ENCODE measurements around the gene CYB561.
A peak's percentile ranks its signal among the peaks of the same experiment; 100 is the strongest.

CYB561 gene

DNA sequence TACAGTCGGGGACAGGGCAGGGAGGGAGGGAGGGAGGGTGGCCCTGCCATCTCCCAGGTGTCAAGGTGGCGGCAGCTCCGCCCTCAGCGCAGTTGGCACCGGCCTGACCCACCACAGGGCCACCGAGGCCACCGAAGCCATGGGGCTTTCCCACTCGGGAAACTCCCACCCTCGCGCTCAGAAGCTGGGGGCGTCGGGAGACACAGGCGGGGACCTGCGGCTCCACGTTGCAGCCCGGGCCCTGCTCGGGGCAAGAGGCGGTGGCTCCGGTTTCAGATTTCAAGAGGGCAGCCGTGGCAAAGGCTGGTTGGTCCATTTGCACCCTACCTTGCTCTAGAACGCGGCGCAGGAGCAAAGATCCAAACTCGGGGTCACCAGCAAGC lies 544 bp downstream of the CYB561 start:
- Histone ChIP-seq H3K9me3 (replicated peaks; ENCODE audit: low read length) (no peaks in the 10 kb centered on the region), H3K9ac (ENCODE audit: low read depth, low read length) (peak overlapping the region; percentile 56), H3K27me3 (ENCODE audit: control insufficient read depth, insufficient read depth, low read length) (peaks cover 5% of the 10 kb centered on the region), H3K4me1 (ENCODE audit: control insufficient read depth, insufficient read depth, low read length) (peaks cover 22% of the 10 kb centered on the region), H3K4me2 (ENCODE audit: low read length) (peak overlapping the region; percentile 97), H3K4me3 (ENCODE audit: low read length) (peak overlapping the region; percentile 72), H3K36me3 (ENCODE audit: insufficient read depth, low read length) (no peaks in the 10 kb centered on the region)

GRCh38 chr17:63445065-63445464 lies 1.0 kb downstream of the CYB561 start:
- peaks cover 2% of the 10 kb centered on the region for H3K27me3 ChIP-seq (ENCODE audit: control insufficient read depth, insufficient read depth, low read length)
- no peaks in the 10 kb centered on the region for H3K36me3 ChIP-seq (ENCODE audit: insufficient read depth, low read length)
- peaks cover 19% of the 10 kb centered on the region for H3K4me1 ChIP-seq (ENCODE audit: control insufficient read depth, insufficient read depth, low read length)
- H3K4me2 ChIP-seq (ENCODE audit: low read length) = peak overlapping the region; percentile 97
- no peak overlapping the region for H3K9ac ChIP-seq (ENCODE audit: low read depth, low read length)
- H3K4me3 ChIP-seq (ENCODE audit: low read length) = peak overlapping the region; percentile 72
- H3K9me3 ChIP-seq (replicated peaks; ENCODE audit: low read length) = no peaks in the 10 kb centered on the region

DNA sequence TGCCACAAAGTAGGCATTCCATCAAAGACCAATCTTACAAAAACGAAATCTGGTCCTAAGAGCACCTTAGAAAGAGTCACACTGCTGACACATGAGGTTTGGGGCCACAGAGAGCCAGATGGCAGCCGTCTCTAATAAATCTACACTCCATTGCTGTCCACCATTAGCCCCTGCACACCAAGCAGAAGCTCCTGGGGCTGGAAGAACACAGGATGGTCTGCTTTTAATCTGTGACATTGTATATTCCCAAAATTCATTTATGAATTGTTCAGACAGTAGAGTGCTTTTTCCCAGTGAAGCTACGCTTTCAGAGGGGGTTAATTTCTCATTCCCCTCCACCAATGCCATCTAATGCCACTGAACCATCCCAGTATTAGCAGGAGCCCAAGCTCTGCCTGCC lies 1.6 kb downstream of the CYB561 start:
- Histone ChIP-seq H3K9me3 (replicated peaks; ENCODE audit: low read length) (no peaks in the 10 kb centered on the region), H3K4me2 (ENCODE audit: low read length) (no peak overlapping the region), H3K9ac (ENCODE audit: low read depth, low read length) (no peak overlapping the region), H3K27me3 (ENCODE audit: control insufficient read depth, insufficient read depth, low read length) (no peaks in the 10 kb centered on the region), H3K4me3 (ENCODE audit: low read length) (no peak overlapping the region), H3K4me1 (ENCODE audit: control insufficient read depth, insufficient read depth, low read length) (peaks cover 25% of the 10 kb centered on the region), H3K36me3 (ENCODE audit: insufficient read depth, low read length) (no peaks in the 10 kb centered on the region)

DNA sequence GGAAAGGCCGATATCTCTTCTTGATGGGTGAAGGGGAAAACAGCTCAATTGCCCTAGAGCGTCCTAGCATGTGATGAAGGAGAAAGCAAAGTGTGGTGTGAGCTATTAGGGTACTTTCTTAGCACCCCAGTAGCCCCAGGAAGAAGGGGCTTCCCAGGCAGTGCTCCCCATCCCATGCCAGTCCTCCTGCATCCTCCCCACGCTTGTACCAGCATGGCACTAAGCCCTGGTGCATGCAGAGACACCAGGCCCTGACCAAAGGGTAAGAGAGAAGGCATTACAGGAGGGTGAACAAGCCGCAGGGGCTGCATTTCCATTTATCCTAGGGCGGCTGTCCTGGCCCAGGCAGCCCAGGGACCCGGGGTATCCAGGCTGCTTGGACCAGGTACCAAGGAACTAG lies 3.1 kb downstream of the CYB561 start:
- H3K36me3 ChIP-seq (ENCODE audit: insufficient read depth, low read length) = no peaks in the 10 kb centered on the region
- no peak overlapping the region for H3K9ac ChIP-seq (ENCODE audit: low read depth, low read length)
- peaks cover 25% of the 10 kb centered on the region for H3K4me1 ChIP-seq (ENCODE audit: control insufficient read depth, insufficient read depth, low read length)
- H3K9me3 ChIP-seq (replicated peaks; ENCODE audit: low read length) = no peaks in the 10 kb centered on the region
- H3K4me2 ChIP-seq (ENCODE audit: low read length) = no peak overlapping the region
- no peaks in the 10 kb centered on the region for H3K27me3 ChIP-seq (ENCODE audit: control insufficient read depth, insufficient read depth, low read length)
- no peak overlapping the region for H3K4me3 ChIP-seq (ENCODE audit: low read length)

- Histone ChIP-seq H3K4me1 (ENCODE audit: control insufficient read depth, insufficient read depth, low read length) (peaks cover 28% of the 10 kb centered on the region), H3K4me3 (ENCODE audit: low read length) (no peak overlapping the region), H3K9me3 (replicated peaks; ENCODE audit: low read length) (no peaks in the 10 kb centered on the region), H3K27me3 (ENCODE audit: control insufficient read depth, insufficient read depth, low read length) (no peaks in the 10 kb centered on the region), H3K4me2 (ENCODE audit: low read length) (no peak overlapping the region), H3K36me3 (ENCODE audit: insufficient read depth, low read length) (no peaks in the 10 kb centered on the region), H3K9ac (ENCODE audit: low read depth, low read length) (no peak overlapping the region)
Measured at GRCh38 chr17:63442549-63443035, 3.5 kb downstream of the CYB561 start.

- H3K4me2 ChIP-seq (ENCODE audit: low read length) = no peak overlapping the region
- H3K4me1 ChIP-seq (ENCODE audit: control insufficient read depth, insufficient read depth, low read length) = peaks cover 28% of the 10 kb centered on the region
- H3K36me3 ChIP-seq (ENCODE audit: insufficient read depth, low read length) = no peaks in the 10 kb centered on the region
- no peaks in the 10 kb centered on the region for H3K27me3 ChIP-seq (ENCODE audit: control insufficient read depth, insufficient read depth, low read length)
- H3K9me3 ChIP-seq (replicated peaks; ENCODE audit: low read length) = no peaks in the 10 kb centered on the region
- H3K4me3 ChIP-seq (ENCODE audit: low read length) = no peak overlapping the region
- H3K9ac ChIP-seq (ENCODE audit: low read depth, low read length) = no peak overlapping the region
Measured at GRCh38 chr17:63442074-63442473, 4.0 kb downstream of the CYB561 start.

DNA sequence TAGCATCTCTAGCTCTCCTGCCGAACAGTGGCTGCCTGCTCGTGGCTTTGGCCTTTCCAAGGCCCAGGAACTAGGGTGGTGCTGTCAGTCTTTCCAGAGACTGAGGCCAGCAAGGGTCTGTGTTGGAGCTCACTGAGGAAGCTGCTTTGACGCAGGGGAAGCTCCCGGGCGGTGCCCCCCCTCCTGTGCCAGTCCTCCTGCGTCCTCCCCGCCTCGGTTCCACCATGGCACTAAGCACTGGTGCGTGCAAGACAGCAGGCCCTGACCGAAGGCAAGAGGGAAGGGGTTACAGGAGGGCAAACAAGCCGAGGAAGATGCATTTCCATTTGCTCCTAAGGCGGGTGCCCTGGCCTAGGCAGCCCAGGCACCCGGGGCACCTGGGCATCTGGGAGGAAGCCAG lies 4.5 kb downstream of the CYB561 start:
- Histone ChIP-seq H3K4me1 (ENCODE audit: control insufficient read depth, insufficient read depth, low read length) (peaks cover 25% of the 10 kb centered on the region), H3K36me3 (ENCODE audit: insufficient read depth, low read length) (no peaks in the 10 kb centered on the region), H3K9me3 (replicated peaks; ENCODE audit: low read length) (no peaks in the 10 kb centered on the region), H3K27me3 (ENCODE audit: control insufficient read depth, insufficient read depth, low read length) (no peaks in the 10 kb centered on the region), H3K9ac (ENCODE audit: low read depth, low read length) (no peak overlapping the region), H3K4me3 (ENCODE audit: low read length) (no peak overlapping the region), H3K4me2 (ENCODE audit: low read length) (no peak overlapping the region)

DNA sequence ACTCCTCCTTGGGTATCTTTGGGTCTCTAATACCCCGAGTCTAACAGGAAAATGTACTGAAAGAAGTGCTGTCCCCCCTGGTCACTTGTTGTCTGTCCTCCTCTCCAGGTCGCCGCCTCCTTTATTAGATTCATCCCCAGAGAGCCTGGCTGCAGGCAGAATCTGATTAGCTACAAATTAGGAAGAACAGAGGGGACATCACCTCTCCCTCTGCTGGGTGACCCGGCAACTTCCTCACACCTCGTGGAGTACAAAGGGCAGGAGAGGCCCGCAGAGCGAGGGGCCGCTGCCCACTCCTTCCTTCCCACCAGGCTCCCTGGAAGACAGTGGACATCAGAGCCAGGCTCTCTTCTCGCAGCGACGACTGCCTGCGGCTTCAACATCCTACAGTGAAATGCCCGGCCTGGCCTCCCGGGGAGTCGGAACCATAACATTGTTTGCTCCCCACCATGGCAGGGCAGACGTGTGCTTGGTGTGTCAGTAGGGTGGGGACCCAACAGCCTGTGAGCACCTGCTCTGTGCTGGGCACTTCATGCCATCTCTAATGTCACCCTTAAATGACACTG lies 5.3 kb downstream of the CYB561 start:
- peaks cover 22% of the 10 kb centered on the region for H3K4me1 ChIP-seq (ENCODE audit: control insufficient read depth, insufficient read depth, low read length)

DNA sequence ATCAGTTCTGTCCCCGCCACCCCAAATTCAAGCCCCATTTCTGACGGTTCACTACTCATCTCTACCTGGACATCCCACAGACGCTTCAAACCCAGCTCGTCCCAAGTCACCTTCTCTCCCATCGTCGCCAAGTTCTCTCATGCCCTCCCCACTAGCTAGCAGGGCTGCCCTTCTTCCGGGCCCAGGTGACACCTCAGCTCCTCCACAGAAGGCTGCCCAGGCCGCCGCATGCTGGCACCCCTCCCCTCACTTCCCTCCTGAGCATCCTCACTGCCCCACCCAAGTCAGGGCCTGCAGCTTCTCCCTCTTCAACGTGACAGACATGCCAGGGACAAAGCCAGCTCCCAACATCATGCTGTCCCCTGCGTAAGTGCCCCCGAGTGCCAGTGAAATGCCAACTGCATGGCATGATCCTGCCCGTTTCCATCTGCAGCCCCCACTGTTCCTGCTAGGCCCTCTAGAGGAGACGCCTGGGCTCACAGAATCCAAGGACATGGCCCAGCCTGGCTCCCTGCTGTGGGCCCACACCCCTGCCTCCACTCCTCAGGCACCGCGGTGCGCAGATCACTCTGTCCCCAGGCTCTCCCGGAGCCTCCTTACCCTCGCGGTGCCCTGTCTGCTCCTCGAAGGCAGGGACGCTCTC lies 5.9 kb downstream of the CYB561 start:
- peaks cover 23% of the 10 kb centered on the region for H3K4me1 ChIP-seq (ENCODE audit: control insufficient read depth, insufficient read depth, low read length)
- H3K4me3 ChIP-seq (ENCODE audit: low read length) = no peak overlapping the region
- H3K9me3 ChIP-seq (replicated peaks; ENCODE audit: low read length) = no peaks in the 10 kb centered on the region
- H3K27me3 ChIP-seq (ENCODE audit: control insufficient read depth, insufficient read depth, low read length) = no peaks in the 10 kb centered on the region
- H3K36me3 ChIP-seq (ENCODE audit: insufficient read depth, low read length) = no peaks in the 10 kb centered on the region
- H3K9ac ChIP-seq (ENCODE audit: low read depth, low read length) = no peak overlapping the region
- peak overlapping the region; percentile 58 for H3K4me2 ChIP-seq (ENCODE audit: low read length)

More for the DNA sequence above, 5.3 kb downstream of the CYB561 start:
- no peak overlapping the region for H3K4me3 ChIP-seq (ENCODE audit: low read length)
- H3K9ac ChIP-seq (ENCODE audit: low read depth, low read length) = no peak overlapping the region
- H3K27me3 ChIP-seq (ENCODE audit: control insufficient read depth, insufficient read depth, low read length) = no peaks in the 10 kb centered on the region
- H3K36me3 ChIP-seq (ENCODE audit: insufficient read depth, low read length) = no peaks in the 10 kb centered on the region
- no peaks in the 10 kb centered on the region for H3K9me3 ChIP-seq (replicated peaks; ENCODE audit: low read length)
- H3K4me2 ChIP-seq (ENCODE audit: low read length) = no peak overlapping the region

GRCh38 chr17:63439687-63440086 lies 6.4 kb downstream of the CYB561 start:
- H3K9ac ChIP-seq (ENCODE audit: low read depth, low read length) = no peak overlapping the region
- H3K36me3 ChIP-seq (ENCODE audit: insufficient read depth, low read length) = no peaks in the 10 kb centered on the region
- no peaks in the 10 kb centered on the region for H3K9me3 ChIP-seq (replicated peaks; ENCODE audit: low read length)
- peak overlapping the region; percentile 58 for H3K4me2 ChIP-seq (ENCODE audit: low read length)
- peaks cover 28% of the 10 kb centered on the region for H3K4me1 ChIP-seq (ENCODE audit: control insufficient read depth, insufficient read depth, low read length)
- no peak overlapping the region for H3K4me3 ChIP-seq (ENCODE audit: low read length)
- H3K27me3 ChIP-seq (ENCODE audit: control insufficient read depth, insufficient read depth, low read length) = no peaks in the 10 kb centered on the region

- no peak overlapping the region for H3K9ac ChIP-seq (ENCODE audit: low read depth, low read length)
- H3K36me3 ChIP-seq (ENCODE audit: insufficient read depth, low read length) = no peaks in the 10 kb centered on the region
- H3K9me3 ChIP-seq (replicated peaks; ENCODE audit: low read length) = no peaks in the 10 kb centered on the region
- no peak overlapping the region for H3K4me3 ChIP-seq (ENCODE audit: low read length)
- peaks cover 42% of the 10 kb centered on the region for H3K4me1 ChIP-seq (ENCODE audit: control insufficient read depth, insufficient read depth, low read length)
- no peaks in the 10 kb centered on the region for H3K27me3 ChIP-seq (ENCODE audit: control insufficient read depth, insufficient read depth, low read length)
- H3K4me2 ChIP-seq (ENCODE audit: low read length) = no peak overlapping the region
Measured at GRCh38 chr17:63438092-63439051, 7.7 kb downstream of the CYB561 start.

Data from skeletal muscle satellite cell (primary cell).